ENCODE results near the gene COPS9.

COPS9 gene

GRCh38 chr2:240149943-240150784 is 14.1 kb upstream of the COPS9 start:
- Mint-ChIP-seq H3K4me1 (no peaks in the 10 kb centered on the region), H3K9me3 (peaks cover 7% of the 10 kb centered on the region), H3K27me3 (ENCODE audit: low read depth, poor library complexity) (peaks cover 51% of the 10 kb centered on the region), H3K36me3 (ENCODE audit: low read depth) (no peaks in the 10 kb centered on the region), H3K27ac (no peak overlapping the region), H3K4me3 (no peak overlapping the region)
- DNase-seq = peak; percentile 73
- peak; percentile 87 for TF ChIP-seq CTCF (IDR thresholded peaks at IDR 0.05)

GRCh38 chr2:240147911-240148587 is 11.9 kb upstream of the COPS9 start:
- peaks cover 44% of the 10 kb centered on the region for H3K27me3 Mint-ChIP-seq (ENCODE audit: low read depth, poor library complexity)
- peaks cover 6% of the 10 kb centered on the region for H3K9me3 Mint-ChIP-seq
- no peak overlapping the region for H3K4me3 Mint-ChIP-seq
- H3K27ac Mint-ChIP-seq = no peak overlapping the region
- H3K36me3 Mint-ChIP-seq (ENCODE audit: low read depth) = no peaks in the 10 kb centered on the region
- no peak for TF ChIP-seq CTCF (IDR thresholded peaks at IDR 0.05)
- H3K4me1 Mint-ChIP-seq = no peaks in the 10 kb centered on the region
- DNase-seq = no peak

- Mint-ChIP-seq H3K4me1 (no peaks in the 10 kb centered on the region), H3K27ac (peak overlapping the region; percentile 92), H3K4me3 (no peak overlapping the region), H3K9me3 (no peaks in the 10 kb centered on the region), H3K27me3 (ENCODE audit: low read depth, poor library complexity) (peaks cover 42% of the 10 kb centered on the region), H3K36me3 (ENCODE audit: low read depth) (no peaks in the 10 kb centered on the region)
- no peak for DNase-seq
- TF ChIP-seq CTCF (IDR thresholded peaks at IDR 0.05) = no peak
Observed at GRCh38 chr2:240147382-240147781, 11.3 kb upstream of the COPS9 start.

- Mint-ChIP-seq H3K27me3 (ENCODE audit: low read depth, poor library complexity) (peaks cover 40% of the 10 kb centered on the region), H3K27ac (no peak overlapping the region), H3K36me3 (ENCODE audit: low read depth) (no peaks in the 10 kb centered on the region), H3K4me3 (no peak overlapping the region), H3K9me3 (no peaks in the 10 kb centered on the region), H3K4me1 (no peaks in the 10 kb centered on the region)
- no peak for TF ChIP-seq CTCF (IDR thresholded peaks at IDR 0.05)
- no peak for DNase-seq
Observed at GRCh38 chr2:240146627-240147278, 10.6 kb upstream of the COPS9 start.

GRCh38 chr2:240146141-240146561 is 10.0 kb upstream of the COPS9 start:
- H3K27me3 Mint-ChIP-seq (ENCODE audit: low read depth, poor library complexity) = peaks cover 44% of the 10 kb centered on the region
- H3K9me3 Mint-ChIP-seq = no peaks in the 10 kb centered on the region
- H3K36me3 Mint-ChIP-seq (ENCODE audit: low read depth) = no peaks in the 10 kb centered on the region
- DNase-seq = no peak
- peaks cover 2% of the 10 kb centered on the region for H3K4me1 Mint-ChIP-seq
- no peak overlapping the region for H3K27ac Mint-ChIP-seq
- H3K4me3 Mint-ChIP-seq = no peak overlapping the region
- no peak for TF ChIP-seq CTCF (IDR thresholded peaks at IDR 0.05)

All from nephron progenitor cell (in vitro differentiated cells).